Umbilical cord (tissue), 2 donors: Measurements from ENCODE around the gene ATP6V1B1. TPM values are rescaled to one million over a fixed set of nuclear protein-coding genes. Genes with fewer than 3 reads are reported as not detected.

Experiments
- DNase-seq: peaks from one replicate; pipeline ENCODE4 v3.0.0-alpha.2; 2015; ENCODE audit warnings: low spot score
- total RNA-seq: library from RNA; depleted of rRNA; stranded (reverse); fragments of >200 nt; gene quantifications from one replicate; pipeline ENCODE4 v1.2.3, GENCODE V29; 2014; ENCODE audit warnings: low replicate concordance; ENCODE audit not compliant: insufficient read depth

ATP6V1B1 gene
- total RNA-seq, 1 donor from 2014 or later = not detected

- peak; percentile 35 for DNase-seq
Observed at GRCh38 chr2:70901227-70902066, 34.3 kb upstream of the ATP6V1B1 start.

- no peak for DNase-seq
Observed at GRCh38 chr2:70902067-70902442, 33.6 kb upstream of the ATP6V1B1 start.

GRCh38 chr2:70902579-70902978 is 33.1 kb upstream of the ATP6V1B1 start:
- no peak for DNase-seq

GRCh38 chr2:70903171-70903570 is 32.5 kb upstream of the ATP6V1B1 start:
- DNase-seq = no peak

- no peak for DNase-seq
Observed at GRCh38 chr2:70903641-70904340, 31.9 kb upstream of the ATP6V1B1 start.

GRCh38 chr2:70904371-70905216 is 31.1 kb upstream of the ATP6V1B1 start:
- DNase-seq = no peak

- DNase-seq = no peak
Observed at GRCh38 chr2:70905443-70906421, 30.0 kb upstream of the ATP6V1B1 start.

- no peak for DNase-seq
Observed at GRCh38 chr2:70906439-70907005, 29.2 kb upstream of the ATP6V1B1 start.

- DNase-seq = peak; percentile 13
Observed at GRCh38 chr2:70907130-70908057, 28.3 kb upstream of the ATP6V1B1 start.

- DNase-seq = no peak
Observed at GRCh38 chr2:70916291-70916690, 19.4 kb upstream of the ATP6V1B1 start.

- DNase-seq = no peak
Observed at GRCh38 chr2:70918016-70918415, 17.7 kb upstream of the ATP6V1B1 start.

- peak; percentile 74 for DNase-seq
Observed at GRCh38 chr2:70919672-70920366, 15.9 kb upstream of the ATP6V1B1 start.

- DNase-seq = no peak
Observed at GRCh38 chr2:70920367-70920715, 15.4 kb upstream of the ATP6V1B1 start.

- DNase-seq = no peak
Observed at GRCh38 chr2:70921031-70921430, 14.7 kb upstream of the ATP6V1B1 start.

GRCh38 chr2:70921839-70922234 is 13.9 kb upstream of the ATP6V1B1 start:
- no peak for DNase-seq

GRCh38 chr2:70922235-70923234 is 13.2 kb upstream of the ATP6V1B1 start:
- DNase-seq = no peak

- no peak for DNase-seq
Observed at GRCh38 chr2:70923378-70924015, 12.2 kb upstream of the ATP6V1B1 start.
